Measurements from ENCODE around the gene COQ8B. TPM values are rescaled to one million over a fixed set of nuclear protein-coding genes. Genes with fewer than 3 reads are reported as not detected.
A peak's percentile ranks its signal among the peaks of the same experiment; 100 is the strongest.

COQ8B gene
- total and polyA plus RNA-seq, 2 donors from 2014 or later: 45.8 to 55.3 TPM

- DNase-seq (peak in 3 of 5 donors; percentile 17 to 71 (median 25)), FAIRE-seq (no peak)
- Histone ChIP-seq H3K9me3 (ENCODE audit: control insufficient read depth in 2 of 3, insufficient read depth in 1 of 3, low read length in 3 of 3) (no peaks in the 10 kb centered on the region), H3K27me3 (ENCODE audit: control insufficient read depth, insufficient read depth, low read length) (no peaks in the 10 kb centered on the region), H3K27ac (ENCODE audit: low read depth in 2 of 2, low read length in 2 of 2) (no peak overlapping the region), H3K36me3 (ENCODE audit: control insufficient read depth in 2 of 3, insufficient read depth in 3 of 3, low read length in 3 of 3) (peaks cover 0 to 12% (median 7%) of the 10 kb centered on the region in 3 donors), H3K4me1 (ENCODE audit: control insufficient read depth in 2 of 3, insufficient read depth in 2 of 3, low read depth in 1 of 3, low read length in 3 of 3) (peaks cover 0 to 5% (median 5%) of the 10 kb centered on the region in 3 donors), H3K4me3 (ENCODE audit: low read length in 3 of 3) (peak overlapping the region; percentile 43 to 84 (median 56)), H3K9ac (ENCODE audit: low read length in 3 of 3) (peak overlapping the region; percentile 51 to 86 (median 72))
- TF ChIP-seq, protein P1, sequence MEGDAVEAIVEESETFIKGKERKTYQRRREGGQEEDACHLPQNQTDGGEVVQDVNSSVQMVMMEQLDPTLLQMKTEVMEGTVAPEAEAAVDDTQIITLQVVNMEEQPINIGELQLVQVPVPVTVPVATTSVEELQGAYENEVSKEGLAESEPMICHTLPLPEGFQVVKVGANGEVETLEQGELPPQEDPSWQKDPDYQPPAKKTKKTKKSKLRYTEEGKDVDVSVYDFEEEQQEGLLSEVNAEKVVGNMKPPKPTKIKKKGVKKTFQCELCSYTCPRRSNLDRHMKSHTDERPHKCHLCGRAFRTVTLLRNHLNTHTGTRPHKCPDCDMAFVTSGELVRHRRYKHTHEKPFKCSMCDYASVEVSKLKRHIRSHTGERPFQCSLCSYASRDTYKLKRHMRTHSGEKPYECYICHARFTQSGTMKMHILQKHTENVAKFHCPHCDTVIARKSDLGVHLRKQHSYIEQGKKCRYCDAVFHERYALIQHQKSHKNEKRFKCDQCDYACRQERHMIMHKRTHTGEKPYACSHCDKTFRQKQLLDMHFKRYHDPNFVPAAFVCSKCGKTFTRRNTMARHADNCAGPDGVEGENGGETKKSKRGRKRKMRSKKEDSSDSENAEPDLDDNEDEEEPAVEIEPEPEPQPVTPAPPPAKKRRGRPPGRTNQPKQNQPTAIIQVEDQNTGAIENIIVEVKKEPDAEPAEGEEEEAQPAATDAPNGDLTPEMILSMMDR (IDR thresholded peaks at IDR 0.05; ENCODE audit: borderline replicate concordance, extremely low read depth, insufficient read depth): no peak
- intact Hi-C loops (cut with DNase I): no loop called here
These were observed 27.2 kb downstream of the COQ8B start for GRCh38 chr19:40689339-40690049.

- Histone ChIP-seq H3K9ac (ENCODE audit: low read length in 3 of 3) (peak overlapping the region in 1 of 3 donors; percentile 72), H3K27me3 (ENCODE audit: control insufficient read depth, insufficient read depth, low read length) (no peaks in the 10 kb centered on the region), H3K36me3 (ENCODE audit: control insufficient read depth in 2 of 3, insufficient read depth in 3 of 3, low read length in 3 of 3) (peaks cover 0 to 10% (median 7%) of the 10 kb centered on the region in 3 donors), H3K4me1 (ENCODE audit: control insufficient read depth in 2 of 3, insufficient read depth in 2 of 3, low read depth in 1 of 3, low read length in 3 of 3) (peaks cover 0 to 5% (median 5%) of the 10 kb centered on the region in 3 donors), H3K9me3 (ENCODE audit: control insufficient read depth in 2 of 3, insufficient read depth in 1 of 3, low read length in 3 of 3) (no peaks in the 10 kb centered on the region), H3K4me3 (ENCODE audit: low read length in 3 of 3) (peak overlapping the region; percentile 43 to 84 (median 56)), H3K27ac (ENCODE audit: low read depth in 2 of 2, low read length in 2 of 2) (no peak overlapping the region)
- TF ChIP-seq, protein P1 (IDR thresholded peaks at IDR 0.05; ENCODE audit: borderline replicate concordance, extremely low read depth, insufficient read depth): no peak
- intact Hi-C loops (cut with DNase I): no loop called here
- peak in 1 of 5 donors; percentile 48 for DNase-seq
- no peak for FAIRE-seq
These were observed 27.7 kb downstream of the COQ8B start for GRCh38 chr19:40688987-40689338.

GRCh38 chr19:40688309-40688708 is 28.4 kb downstream of the COQ8B start:
- no peak for FAIRE-seq
- Histone ChIP-seq H3K9ac (ENCODE audit: low read length in 3 of 3) (no peak overlapping the region), H3K4me1 (ENCODE audit: control insufficient read depth in 2 of 3, insufficient read depth in 2 of 3, low read depth in 1 of 3, low read length in 3 of 3) (peaks cover 0 to 5% (median 5%) of the 10 kb centered on the region in 3 donors)

More at GRCh38 chr19:40688309-40688708, 28.4 kb downstream of the COQ8B start:
- intact Hi-C loops (cut with DNase I): no loop called here
- H3K36me3 ChIP-seq (ENCODE audit: control insufficient read depth in 2 of 3, insufficient read depth in 3 of 3, low read length in 3 of 3): peaks cover 0 to 10% (median 7%) of the 10 kb centered on the region in 3 donors
- no peak overlapping the region for H3K27ac ChIP-seq (ENCODE audit: low read depth in 2 of 2, low read length in 2 of 2)
- peak overlapping the region in 1 of 3 donors; percentile 56 for H3K4me3 ChIP-seq (ENCODE audit: low read length in 3 of 3)
- H3K9me3 ChIP-seq (ENCODE audit: control insufficient read depth in 2 of 3, insufficient read depth in 1 of 3, low read length in 3 of 3): no peaks in the 10 kb centered on the region
- no peaks in the 10 kb centered on the region for H3K27me3 ChIP-seq (ENCODE audit: control insufficient read depth, insufficient read depth, low read length)
- TF ChIP-seq, protein P1 (IDR thresholded peaks at IDR 0.05; ENCODE audit: borderline replicate concordance, extremely low read depth, insufficient read depth): no peak
- no peak for DNase-seq
